Ovary (tissue), 9 donors: ENCODE data around the gene PWWP2B. TPM values are rescaled to one million over a fixed set of nuclear protein-coding genes. Genes with fewer than 3 reads are reported as not detected.
"Not testable (repeated sequence)": the region's sequence is repeated elsewhere in the genome, so short reads cannot be mapped to it uniquely, and the experiment has no call there.

Experiments
- DNase-seq, 5 donors: peaks; one replicate each; pipeline ENCODE4 v3.0.0-alpha.2; 2019 to 2020
- H3K27ac ChIP-seq, 2 donors: fragments of 200-600 bp; one replicate each; pipeline versions ENCODE4 v1.5.1 to v1.8.0; 2019 to 2022
- H3K27me3 ChIP-seq: fragments of 200-600 bp; one replicate; pipeline ENCODE4 v1.8.0; 2022
- H3K36me3 ChIP-seq: fragments of 200-600 bp; sonication (generic); one replicate; pipeline ENCODE4 v1.5.1; 2019
- H3K4me1 ChIP-seq: one replicate; pipeline ENCODE4 v1.8.1; 2013; ENCODE audit warnings: mild to moderate bottlenecking, moderate library complexity; ENCODE audit not compliant: insufficient read depth
- H3K4me3 ChIP-seq: fragments of 200-600 bp; sonication (generic); one replicate; pipeline ENCODE4 v1.5.1; 2017
- H3K9me3 ChIP-seq, 2 donors: fragments of 200-600 bp in 1 of 2; sonication (generic) in 1 of 2; one replicate each; pipeline versions ENCODE4 v1.5.1 to v1.8.1; 2013 to 2019; ENCODE audit warnings: mild to moderate bottlenecking in 1 of 2, moderate library complexity in 1 of 2
- EP300 ChIP-seq: sonication (generic); formaldehyde crosslinking; IDR thresholded peaks from one replicate; pipeline ENCODE4 v1.6.1; 2017; ENCODE audit warnings: antibody characterized with exemption
- POLR2A ChIP-seq: fragments of 450-650 bp; IDR thresholded peaks from one replicate; pipeline ENCODE4 v1.6.1; 2017; ENCODE audit warnings: antibody characterized with exemption, mild to moderate bottlenecking, moderate library complexity
- WGBS, 3 donors: extraction: QIAGEN DNeasy Blood & Tissue Kit in 1 of 3; methylation state at CpG; one replicate each; pipeline versions ENCODE4 v1.1.5 to v1.1.7; 2013 to 2017; 5-methylcytosine and 5-hydroxymethylcytosine counted together
- intact Hi-C, 4 donors: fragments of 100-400 bp; cut with DNase I; formaldehyde crosslinking; loops; one replicate each; pipeline versions ENCODE4 v1.11.0 to v1.15.1; 2022 to 2023
- polyA plus RNA-seq, 2 donors: library from polyadenylated mRNA; stranded (reverse); fragments of 200-250 nt in 1 of 2; fragments of 350-450 nt in 1 of 2; fragmentation: Illumina TruSeq in 1 of 2; extraction: RNeasy Lipid Tissue Mini Kit (QIAGEN cat#74804) in 1 of 2; gene quantifications; one replicate each; pipeline ENCODE4 v1.2.3, GENCODE V29; 2013 to 2014
- total RNA-seq, 7 donors: library from RNA; depleted of rRNA in 2 of 7; stranded (reverse); fragments of >200 nt in 2 of 7; fragmentation: NEBNext Ultra II Directional in 3 of 7; extraction: Animal tissue kit (Norgen Biotek cat#: 25700) in 3 of 7; gene quantifications; one replicate each; pipeline versions ENCODE4 v1.1.0 to v1.2.4, GENCODE V29; 2016 to 2023
- TF ChIP-seq, protein P1 (sequence below), 3 donors: fragments of 450-650 bp in 2 of 3; fragments of 200-600 bp in 1 of 3; IDR thresholded peaks; one replicate each; pipeline versions ENCODE4 v1.5.1 to v1.8.0; 2016 to 2022; ENCODE audit warnings: antibody characterized with exemption in 3 of 3, mild to moderate bottlenecking in 1 of 3
- donor health status: DM: no; HTN: no; CAD: no; lungs with moderate emphysema.
- donor health status: DM: no; HTN: no; CAD: no.
- donor health status: Bipolar disorder and iron deficiency.
- donor health status: DM: yes; HTN: yes; CAD: no.
- donor health status: DM: no; HTN: no; CAD: no.
- donor health status: DM: yes; HTN: yes; CAD: no.

Gene PWWP2B
- total and polyA plus RNA-seq, 9 donors: 1.1 to 26.0 (median 14.9) TPM

DNA sequence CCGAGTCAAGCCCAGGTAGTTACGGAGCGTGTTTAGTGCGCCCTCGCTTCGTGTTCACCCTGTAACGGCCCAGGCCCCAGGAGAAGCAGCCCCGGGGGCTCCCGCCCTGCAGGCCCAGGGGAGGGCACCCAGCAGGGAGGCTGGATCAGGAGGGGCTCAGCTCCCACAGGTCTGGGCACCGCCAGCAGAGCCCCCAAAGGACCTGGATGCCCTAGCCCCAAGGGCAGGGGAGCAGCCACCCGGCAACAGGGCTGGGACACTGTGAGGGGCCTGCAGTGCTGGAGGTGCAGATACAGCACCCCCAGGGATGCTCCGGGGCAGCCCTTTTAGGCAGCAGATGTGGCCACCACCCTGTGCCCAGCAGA, 35.2 kb downstream of the PWWP2B start:
- intact Hi-C loops: no loop called here
- no peaks in the 10 kb centered on the region for H3K27me3 ChIP-seq
- no peaks in the 10 kb centered on the region for H3K9me3 ChIP-seq
- no peak for DNase-seq
- TF ChIP-seq, protein P1, sequence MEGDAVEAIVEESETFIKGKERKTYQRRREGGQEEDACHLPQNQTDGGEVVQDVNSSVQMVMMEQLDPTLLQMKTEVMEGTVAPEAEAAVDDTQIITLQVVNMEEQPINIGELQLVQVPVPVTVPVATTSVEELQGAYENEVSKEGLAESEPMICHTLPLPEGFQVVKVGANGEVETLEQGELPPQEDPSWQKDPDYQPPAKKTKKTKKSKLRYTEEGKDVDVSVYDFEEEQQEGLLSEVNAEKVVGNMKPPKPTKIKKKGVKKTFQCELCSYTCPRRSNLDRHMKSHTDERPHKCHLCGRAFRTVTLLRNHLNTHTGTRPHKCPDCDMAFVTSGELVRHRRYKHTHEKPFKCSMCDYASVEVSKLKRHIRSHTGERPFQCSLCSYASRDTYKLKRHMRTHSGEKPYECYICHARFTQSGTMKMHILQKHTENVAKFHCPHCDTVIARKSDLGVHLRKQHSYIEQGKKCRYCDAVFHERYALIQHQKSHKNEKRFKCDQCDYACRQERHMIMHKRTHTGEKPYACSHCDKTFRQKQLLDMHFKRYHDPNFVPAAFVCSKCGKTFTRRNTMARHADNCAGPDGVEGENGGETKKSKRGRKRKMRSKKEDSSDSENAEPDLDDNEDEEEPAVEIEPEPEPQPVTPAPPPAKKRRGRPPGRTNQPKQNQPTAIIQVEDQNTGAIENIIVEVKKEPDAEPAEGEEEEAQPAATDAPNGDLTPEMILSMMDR (IDR thresholded peaks at IDR 0.05): no peak
- no peak for TF ChIP-seq EP300
- no peak for TF ChIP-seq POLR2A
- H3K4me1 ChIP-seq: peaks cover 4% of the 10 kb centered on the region
- H3K4me3 ChIP-seq: no peak overlapping the region
- no peaks in the 10 kb centered on the region for H3K36me3 ChIP-seq
- no peak overlapping the region for H3K27ac ChIP-seq
- 88 to 94% (median 89%) methylated on average over 12 of the region's 12 CpGs for WGBS, 3 donors

DNA sequence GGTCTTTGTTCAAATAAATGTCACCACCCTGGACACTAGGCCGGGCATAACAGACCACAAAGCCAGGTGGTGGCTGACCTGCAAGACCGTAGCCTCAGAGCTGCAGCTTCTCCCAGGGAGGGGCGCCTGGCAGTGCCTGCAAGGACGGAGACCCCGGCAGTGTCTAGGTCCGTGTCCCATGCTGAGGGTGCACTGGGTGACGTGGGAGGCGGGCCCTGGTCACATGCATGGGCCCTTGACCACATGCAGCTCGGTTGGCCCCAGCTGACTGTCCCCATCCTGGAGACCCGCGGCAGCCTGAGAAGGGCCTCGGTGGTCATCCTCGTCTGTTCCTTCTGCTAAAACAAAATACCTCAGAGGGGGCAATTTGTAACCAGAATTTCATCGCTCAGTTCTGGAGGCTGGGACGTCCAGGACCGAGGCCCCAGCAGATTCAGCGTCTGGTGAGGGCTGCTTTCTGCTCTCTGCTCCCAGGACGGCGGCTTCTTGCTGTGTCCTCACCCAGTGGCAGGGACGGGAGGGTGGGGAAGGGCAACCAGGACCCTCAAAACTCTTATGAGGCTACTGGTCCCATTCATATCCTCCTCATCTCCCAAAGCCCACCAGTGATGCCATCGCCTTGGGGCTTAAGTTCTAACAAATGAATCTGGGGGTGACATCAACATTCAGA, 36.8 kb downstream of the PWWP2B start:
- TF ChIP-seq POLR2A: no peak
- TF ChIP-seq, protein P1 (IDR thresholded peaks at IDR 0.05): no peak
- no peak for TF ChIP-seq EP300
- Histone ChIP-seq H3K36me3 (no peaks in the 10 kb centered on the region), H3K27ac (no peak overlapping the region), H3K9me3 (no peaks in the 10 kb centered on the region), H3K4me3 (no peak overlapping the region), H3K27me3 (no peaks in the 10 kb centered on the region), H3K4me1 (peaks cover 4% of the 10 kb centered on the region)
- DNase-seq: no peak
- intact Hi-C loops: no loop called here
- 94 to 97% (median 94%) methylated on average over 18 to 21 of the region's 21 CpGs for WGBS, 3 donors

DNA sequence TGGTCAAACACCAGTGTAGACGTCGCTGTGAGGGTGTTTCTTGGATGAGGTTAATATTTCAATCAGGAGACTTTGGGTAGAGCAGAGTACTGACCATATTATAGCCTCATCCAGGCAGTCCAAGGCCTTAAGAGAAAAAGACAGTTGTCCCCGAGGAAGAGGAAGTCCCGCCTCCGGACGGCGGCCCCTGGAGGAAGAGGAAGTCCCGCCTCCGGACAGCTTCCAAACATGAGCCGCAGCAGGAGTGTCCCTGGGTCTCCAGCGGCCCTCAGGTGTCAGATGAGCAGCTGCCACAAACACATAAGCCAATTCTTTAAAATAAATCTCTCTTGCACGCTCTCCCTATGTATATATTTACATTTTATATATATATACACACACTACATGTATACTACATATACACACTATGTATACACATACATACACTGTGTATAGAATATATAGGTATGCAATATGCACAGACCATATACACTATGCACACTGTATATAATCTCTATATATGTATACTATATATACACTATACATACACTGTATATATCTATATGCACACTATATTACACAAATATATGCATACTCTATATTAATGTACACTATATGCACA, 37.5 kb downstream of the PWWP2B start:
- Histone ChIP-seq H3K4me1 (peaks cover 4% of the 10 kb centered on the region), H3K36me3 (no peaks in the 10 kb centered on the region), H3K27me3 (no peaks in the 10 kb centered on the region), H3K9me3 (no peaks in the 10 kb centered on the region), H3K4me3 (no peak overlapping the region), H3K27ac (no peak overlapping the region)
- TF ChIP-seq POLR2A: no peak
- TF ChIP-seq EP300: no peak
- TF ChIP-seq, protein P1 (IDR thresholded peaks at IDR 0.05): no peak
- DNase-seq: no peak
- WGBS, 3 donors: 68 to 78% (median 76%) methylated on average over 12 of the region's 12 CpGs
- intact Hi-C loops: no loop called here

DNA sequence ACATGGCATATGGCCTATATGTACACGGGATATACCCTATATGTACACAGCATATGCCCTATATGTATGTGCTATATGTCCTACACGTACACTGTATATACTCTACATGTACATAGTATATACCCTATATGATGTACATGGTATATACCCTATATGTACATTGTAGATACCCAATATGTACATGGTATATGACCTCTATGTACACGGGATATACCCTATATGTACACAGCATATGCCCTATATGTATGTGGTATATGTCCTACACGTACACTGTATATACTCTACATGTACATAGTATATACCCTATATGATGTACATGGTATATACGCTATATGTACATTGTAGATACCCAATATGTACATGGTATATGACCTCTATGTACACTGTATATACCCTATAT, 38.3 kb downstream of the PWWP2B start:
- H3K4me3 ChIP-seq, DNase-seq, H3K27ac ChIP-seq, H3K27me3 ChIP-seq, H3K9me3 ChIP-seq, H3K36me3 ChIP-seq, intact Hi-C loops, H3K4me1 ChIP-seq: not testable (repeated sequence)
- whole genome bisulfite sequencing, 3 donors: 79 to 90% (median 89%) methylated on average over 5 of the region's 5 CpGs

DNA sequence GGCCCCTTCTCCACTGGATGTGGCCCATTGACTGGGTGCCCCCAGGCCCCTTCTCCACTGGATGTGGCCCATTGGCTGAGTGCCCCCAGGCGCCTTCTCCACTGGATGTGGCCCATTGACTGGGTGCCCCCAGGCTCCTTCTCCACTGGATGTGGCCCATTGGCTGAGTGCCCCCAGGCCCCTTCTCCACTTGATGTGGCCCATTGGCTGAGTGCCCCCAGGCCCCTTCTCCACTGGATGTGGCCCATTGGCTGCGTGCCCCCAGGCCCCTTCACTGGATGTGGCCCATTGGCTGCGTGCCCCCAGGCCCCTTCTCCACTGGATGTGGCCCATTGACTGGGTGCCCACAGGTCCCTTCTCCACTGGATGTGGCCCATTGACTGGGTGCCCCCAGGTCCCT, 39.1 kb downstream of the PWWP2B start:
- intact Hi-C loops, H3K36me3 ChIP-seq: not testable (repeated sequence)

More for the DNA sequence above, 39.1 kb downstream of the PWWP2B start:
- H3K4me3 ChIP-seq, H3K27me3 ChIP-seq, H3K9me3 ChIP-seq, H3K4me1 ChIP-seq, H3K27ac ChIP-seq, DNase-seq: not testable (repeated sequence)
- 89 to 94% (median 92%) methylated on average over 2 to 3 of the region's 3 CpGs for WGBS, 3 donors
